Measurements from ENCODE around the gene CRX. TPM values are rescaled to one million over a fixed set of nuclear protein-coding genes. Genes with fewer than 3 reads are reported as not detected.

Gene CRX
- polyA plus RNA-seq, 2 of the 4 experiments (the other 2 are of a cell fraction): not detected

- POLR2A ChIA-PET: no interaction called here
- FAIRE-seq (no peak), ATAC-seq (no peak), DNase-seq (ENCODE audit: low read depth in 1 of 2, low spot score in 1 of 2) (no peak)
- Histone ChIP-seq H3K4me3 (no peak overlapping the region), H3K4me2 (no peak overlapping the region), H3K4me1 (no peaks in the 10 kb centered on the region), H3K27ac (no peak overlapping the region), H3K9me3 (no peaks in the 10 kb centered on the region)
- CTCF ChIA-PET: interaction anchor here (1.0 to 22.4 kb wide), 7 partner anchors 10 to 403 kb away, joined by 3 to 330 read pairs (median 4); no protein-coding TSS in a partner anchor
- WGBS (ENCODE audit: missing lambda C conversion rate): 71% methylated on average over 16 of the region's 16 CpGs
- TF ChIP-seq PBX3 (IDR thresholded peaks at IDR 0.05) (no peak), MAZ (IDR thresholded peaks at IDR 0.05; ENCODE audit: borderline replicate concordance, low read depth, low read length) (no peak), ZC3H11A (IDR thresholded peaks at IDR 0.05) (no peak), POLR2AphosphoS2 (conservative IDR thresholded peaks at IDR 0.05; ENCODE audit: low read length) (no peak), MAFK (IDR thresholded peaks at IDR 0.05; ENCODE audit: partially characterized antibody) (no peak), TFCP2L1 (CRISPR knock-in tag; IDR thresholded peaks at IDR 0.05) (no peak), CHD4 (IDR thresholded peaks at IDR 0.05; ENCODE audit: borderline replicate concordance) (no peak), RCOR1 (IDR thresholded peaks at IDR 0.05; ENCODE audit: low read depth, low read length) (no peak), JUNB (IDR thresholded peaks at IDR 0.05) (no peak), EHMT2 (IDR thresholded peaks at IDR 0.05; ENCODE audit: low read depth) (no peak), RNF2 (IDR thresholded peaks at IDR 0.05; ENCODE audit: borderline replicate concordance, low read depth) (no peak), HOXB5 (CRISPR knock-in tag; IDR thresholded peaks at IDR 0.05) (no peak), RARB (CRISPR knock-in tag; IDR thresholded peaks at IDR 0.05) (no peak)
- TF ChIP-seq, protein P1, sequence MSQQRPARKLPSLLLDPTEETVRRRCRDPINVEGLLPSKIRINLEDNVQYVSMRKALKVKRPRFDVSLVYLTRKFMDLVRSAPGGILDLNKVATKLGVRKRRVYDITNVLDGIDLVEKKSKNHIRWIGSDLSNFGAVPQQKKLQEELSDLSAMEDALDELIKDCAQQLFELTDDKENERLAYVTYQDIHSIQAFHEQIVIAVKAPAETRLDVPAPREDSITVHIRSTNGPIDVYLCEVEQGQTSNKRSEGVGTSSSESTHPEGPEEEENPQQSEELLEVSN (IDR thresholded peaks at IDR 0.05; ENCODE audit: borderline replicate concordance, low read depth): no peak
- TF ChIP-seq, protein P2, sequence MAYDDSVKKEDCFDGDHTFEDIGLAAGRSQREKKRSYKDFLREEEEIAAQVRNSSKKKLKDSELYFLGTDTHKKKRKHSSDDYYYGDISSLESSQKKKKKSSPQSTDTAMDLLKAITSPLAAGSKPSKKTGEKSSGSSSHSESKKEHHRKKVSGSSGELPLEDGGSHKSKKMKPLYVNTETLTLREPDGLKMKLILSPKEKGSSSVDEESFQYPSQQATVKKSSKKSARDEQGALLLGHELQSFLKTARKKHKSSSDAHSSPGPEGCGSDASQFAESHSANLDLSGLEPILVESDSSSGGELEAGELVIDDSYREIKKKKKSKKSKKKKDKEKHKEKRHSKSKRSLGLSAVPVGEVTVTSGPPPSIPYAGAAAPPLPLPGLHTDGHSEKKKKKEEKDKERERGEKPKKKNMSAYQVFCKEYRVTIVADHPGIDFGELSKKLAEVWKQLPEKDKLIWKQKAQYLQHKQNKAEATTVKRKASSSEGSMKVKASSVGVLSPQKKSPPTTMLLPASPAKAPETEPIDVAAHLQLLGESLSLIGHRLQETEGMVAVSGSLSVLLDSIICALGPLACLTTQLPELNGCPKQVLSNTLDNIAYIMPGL (CRISPR knock-in tag; IDR thresholded peaks at IDR 0.05; ENCODE audit: borderline replicate concordance): no peak
- TF ChIP-seq, protein P3, sequence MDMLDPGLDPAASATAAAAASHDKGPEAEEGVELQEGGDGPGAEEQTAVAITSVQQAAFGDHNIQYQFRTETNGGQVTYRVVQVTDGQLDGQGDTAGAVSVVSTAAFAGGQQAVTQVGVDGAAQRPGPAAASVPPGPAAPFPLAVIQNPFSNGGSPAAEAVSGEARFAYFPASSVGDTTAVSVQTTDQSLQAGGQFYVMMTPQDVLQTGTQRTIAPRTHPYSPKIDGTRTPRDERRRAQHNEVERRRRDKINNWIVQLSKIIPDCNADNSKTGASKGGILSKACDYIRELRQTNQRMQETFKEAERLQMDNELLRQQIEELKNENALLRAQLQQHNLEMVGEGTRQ (IDR thresholded peaks at IDR 0.05): no peak
Observed at GRCh38 chr19:47839411-47839810, 17.7 kb downstream of the CRX start.

DNA sequence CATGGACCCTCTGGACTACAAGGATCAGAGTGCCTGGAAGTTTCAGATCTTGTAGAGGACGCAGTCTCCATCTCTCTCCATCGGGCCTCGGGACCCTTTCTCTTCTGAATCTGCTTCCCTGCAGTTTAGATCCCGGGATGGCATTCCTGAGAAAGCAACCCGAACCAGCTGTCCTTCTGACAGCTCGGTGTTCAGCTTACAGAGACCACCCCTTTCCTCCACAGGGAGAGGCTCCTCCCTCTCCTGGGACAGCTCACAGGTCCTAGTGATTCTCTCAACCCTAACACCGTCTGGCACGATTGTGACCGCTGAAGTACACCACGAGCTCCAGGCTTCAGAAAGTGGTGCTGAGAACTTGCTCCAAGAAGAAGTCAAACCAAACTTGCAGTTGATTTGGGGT lies 18.2 kb downstream of the CRX start:
- TF ChIP-seq MYC (IDR thresholded peaks at IDR 0.05; ENCODE audit: borderline replicate concordance, low read length) (no peak), FOXS1 (CRISPR knock-in tag; IDR thresholded peaks at IDR 0.05) (no peak), CHD2 (IDR thresholded peaks at IDR 0.05; ENCODE audit: low read length, partially characterized antibody) (no peak), ZC3H11A (IDR thresholded peaks at IDR 0.05) (no peak), HEYL (CRISPR knock-in tag; IDR thresholded peaks at IDR 0.05) (no peak), KDM1A (IDR thresholded peaks at IDR 0.05; ENCODE audit: low read depth) (no peak), MAX (IDR thresholded peaks at IDR 0.05) (no peak), EHF (CRISPR knock-in tag; IDR thresholded peaks at IDR 0.05) (no peak), KDM5A (IDR thresholded peaks at IDR 0.05) (no peak), SMC3 (IDR thresholded peaks at IDR 0.05) (no peak), JUN (IDR thresholded peaks at IDR 0.05) (no peak), BCL3 (IDR thresholded peaks at IDR 0.05) (no peak)
- TF ChIP-seq, protein P2 (CRISPR knock-in tag; IDR thresholded peaks at IDR 0.05; ENCODE audit: borderline replicate concordance): no peak
- no peaks in the 10 kb centered on the region for H3K4me1 ChIP-seq
- no peaks in the 10 kb centered on the region for H3K9me3 ChIP-seq
- FAIRE-seq: no peak
- H3K4me2 ChIP-seq: no peak overlapping the region
- no peak overlapping the region for H3K4me3 ChIP-seq
- ChIA-PET CTCF (interaction anchor here (1.0 to 22.4 kb wide), 7 partner anchors 9 to 403 kb away, joined by 3 to 330 read pairs (median 4); no protein-coding TSS in a partner anchor), POLR2A (no interaction called here)
- no peak for DNase-seq (ENCODE audit: low read depth in 1 of 2, low spot score in 1 of 2)
- no peak overlapping the region for H3K27ac ChIP-seq
- no peak for ATAC-seq
- 46% methylated on average over 10 of the region's 10 CpGs for WGBS (ENCODE audit: missing lambda C conversion rate)

Measured in A549 (cell line).